IMR-90 (cell line): Measurements from ENCODE around the gene POLR2I. TPM values are rescaled to one million over a fixed set of nuclear protein-coding genes. Genes with fewer than 3 reads are reported as not detected.

ENCODE experiments used
- ATAC-seq: fragments of 200-7000 bp; cut with Tn5 transposase; 2 replicates; pipeline ENCODE4 v1.9.1; 2020; ENCODE audit warnings: low read depth, mild to moderate bottlenecking, moderate library complexity
- BruUV-seq: library from RNA; stranded (reverse); fragments of 400-500 nt; replicated peaks from 2 replicates; lab custom pipeline; 2021; lab: Mats Ljungman, UMichigan
- CTCF ChIA-PET: fragments of 300-600 bp; formaldehyde crosslinking; extraction: SDS; loops from one replicate; lab custom pipeline; 2021; ENCODE audit warnings: antibody characterized with exemption; lab: Yijun Ruan, JAX
- POLR2A ChIA-PET: fragments of 300-600 bp; sonication (Branson Sonifier 250); formaldehyde crosslinking; loops from one replicate; lab custom pipeline; 2022; ENCODE audit warnings: antibody characterized with exemption; ENCODE audit not compliant: unreplicated experiment; lab: Charles Lee
- DNase-seq: peaks from one replicate; pipeline ENCODE4 v3.0.0; 2013
- H2AFZ ChIP-seq: replicated peaks from 2 replicates; pipeline ENCODE3; 2013; ENCODE audit warnings: low read length, mild to moderate bottlenecking; ENCODE audit not compliant: poor library complexity
- H2AK5ac ChIP-seq: 2 replicates; pipeline ENCODE4 v1.6.1; 2013; ENCODE audit warnings: low read depth, low read length, inconsistent platforms
- H2AK9ac ChIP-seq: replicated peaks from 2 replicates; pipeline ENCODE3; 2013; ENCODE audit warnings: mild to moderate bottlenecking, low read depth, low read length, moderate library complexity; ENCODE audit not compliant: poor library complexity
- H2BK120ac ChIP-seq: 2 replicates; pipeline ENCODE4 v1.6.1; 2013; ENCODE audit warnings: low read depth, low read length, inconsistent platforms
- H2BK15ac ChIP-seq: 3 replicates; pipeline ENCODE4 v1.6.1; 2013; ENCODE audit warnings: low read depth, low read length, inconsistent platforms
- H2BK20ac ChIP-seq: 2 replicates; pipeline ENCODE4 v1.6.1; 2013; ENCODE audit warnings: low read depth, mild to moderate bottlenecking, inconsistent platforms, low read length, moderate library complexity
- H2BK5ac ChIP-seq: 2 replicates; pipeline ENCODE4 v1.6.1; 2013; ENCODE audit warnings: mild to moderate bottlenecking, low read depth, low read length, inconsistent platforms; ENCODE audit not compliant: poor library complexity, severe bottlenecking
- H3K14ac ChIP-seq: replicated peaks from 2 replicates; pipeline ENCODE4 v1.6.1; 2013; ENCODE audit warnings: low read depth, low read length, inconsistent platforms
- H3K18ac ChIP-seq: 2 replicates; pipeline ENCODE4 v1.6.1; 2013; ENCODE audit warnings: low read depth, low read length, control low read depth
- H3K23ac ChIP-seq: 2 replicates; pipeline ENCODE4 v1.6.1; 2013; ENCODE audit warnings: low read depth, low read length, inconsistent platforms
- H3K27ac ChIP-seq: 2 replicates; pipeline ENCODE4 v1.5.1; 2013; ENCODE audit warnings: mild to moderate bottlenecking, control low read depth, low read length; ENCODE audit not compliant: insufficient read depth
- H3K27me3 ChIP-seq: 2 replicates; pipeline ENCODE4 v1.6.1; 2013; ENCODE audit warnings: low read length; ENCODE audit not compliant: control insufficient read depth, insufficient read depth
- H3K36me3 ChIP-seq: 2 replicates; pipeline ENCODE4 v1.6.1; 2013; ENCODE audit warnings: low read length, mixed read lengths; ENCODE audit not compliant: control insufficient read depth, insufficient read depth
- H3K4ac ChIP-seq: 2 replicates; pipeline ENCODE4 v1.6.1; 2013; ENCODE audit warnings: low read depth, low read length, inconsistent platforms
- H3K4me1 ChIP-seq: 2 replicates; pipeline ENCODE4 v1.6.1; 2013; ENCODE audit warnings: low read length, mixed read lengths; ENCODE audit not compliant: control insufficient read depth, insufficient read depth
- H3K4me2 ChIP-seq: 2 replicates; pipeline ENCODE4 v1.6.1; 2013; ENCODE audit warnings: low read depth, mild to moderate bottlenecking, control low read depth, low read length, moderate library complexity
- H3K4me3 ChIP-seq: 2 replicates; pipeline ENCODE4 v1.5.1; 2013; ENCODE audit warnings: low read depth, mild to moderate bottlenecking, control low read depth, low read length, moderate library complexity; ENCODE audit not compliant: insufficient read depth
- H3K56ac ChIP-seq: 2 replicates; pipeline ENCODE4 v1.6.1; 2013; ENCODE audit warnings: low read length, inconsistent platforms; ENCODE audit not compliant: insufficient read depth; ENCODE audit errors: extremely low read depth
- H3K79me1 ChIP-seq, 2 experiments: 2 replicates each; pipeline ENCODE4 v1.6.1; 2013; ENCODE audit warnings: low read length in 2 of 2, inconsistent platforms in 1 of 2, low read depth in 1 of 2
- H3K9ac ChIP-seq: 2 replicates; pipeline ENCODE4 v1.6.1; 2013; ENCODE audit warnings: low read depth, low read length, control low read depth
- H3K9me1 ChIP-seq: 2 replicates; pipeline ENCODE4 v1.6.1; 2013; ENCODE audit warnings: low read length, inconsistent platforms; ENCODE audit not compliant: insufficient read depth
- H3K9me3 ChIP-seq: 2 replicates; pipeline ENCODE4 v1.6.1; 2013; ENCODE audit warnings: low read length; ENCODE audit not compliant: control insufficient read depth, insufficient read depth
- H4K20me1 ChIP-seq: 2 replicates; pipeline ENCODE4 v1.6.1; 2013; ENCODE audit warnings: low read length, inconsistent platforms; ENCODE audit not compliant: insufficient read depth
- H4K5ac ChIP-seq: 2 replicates; pipeline ENCODE4 v1.6.1; 2013; ENCODE audit warnings: mild to moderate bottlenecking, low read depth, low read length, control low read depth
- H4K8ac ChIP-seq, 2 experiments: 2 replicates each; pipeline ENCODE4 v1.6.1; 2013; ENCODE audit warnings: low read depth in 2 of 2, low read length in 2 of 2, control low read depth in 1 of 2, inconsistent platforms in 1 of 2
- H4K91ac ChIP-seq: 2 replicates; pipeline ENCODE4 v1.6.1; 2013; ENCODE audit warnings: low read depth, low read length, inconsistent platforms; ENCODE audit not compliant: insufficient read depth
- BHLHE40 ChIP-seq: fragments of 150-350 bp; IDR thresholded peaks from 2 replicates; pipeline ENCODE4 v1.6.1; 2016; ENCODE audit warnings: mild to moderate bottlenecking, low read depth, low read length
- CEBPB ChIP-seq: IDR thresholded peaks from 2 replicates; pipeline ENCODE4 v1.6.1; 2012; ENCODE audit warnings: low read depth, low read length, improper control_type of control experiment
- CTCF ChIP-seq: conservative IDR thresholded peaks from 2 replicates; pipeline ENCODE4 v1.5.1; 2012; ENCODE audit warnings: mild to moderate bottlenecking, low read depth, low read length, improper control_type of control experiment
- FOS ChIP-seq: fragments of 150-350 bp; IDR thresholded peaks from 2 replicates; pipeline ENCODE4 v1.6.1; 2016; ENCODE audit warnings: low read depth, low read length
- MAZ ChIP-seq: IDR thresholded peaks from 2 replicates; pipeline ENCODE4 v1.6.1; 2012; ENCODE audit warnings: low read depth, mild to moderate bottlenecking, low read length, improper control_type of control experiment, moderate library complexity, borderline replicate concordance
- NFE2L2 ChIP-seq: fragments of 150-350 bp; IDR thresholded peaks from 2 replicates; pipeline ENCODE4 v1.6.1; 2016; ENCODE audit warnings: low read depth, mild to moderate bottlenecking, low read length
- RFX5 ChIP-seq: IDR thresholded peaks from 2 replicates; pipeline ENCODE4 v1.8.0; 2012; ENCODE audit warnings: low read depth, mild to moderate bottlenecking, low read length, moderate library complexity
- WGBS, 2 experiments: methylation state at CpG; one replicate each; pipeline versions ENCODE4 v1.1.5 to v1.1.7; 2013; ENCODE audit warnings: missing lambda C conversion rate in 2 of 2; ENCODE audit not compliant: insufficient read length in 1 of 2; ENCODE audit errors: extremely low coverage in 2 of 2; 5-methylcytosine and 5-hydroxymethylcytosine counted together
- dilution Hi-C: fragments of 300-500 bp; cut with HindIII; formaldehyde crosslinking; loops from one replicate; pipeline ENCODE4 v1.14.3; 2018; ENCODE audit warnings: low sequenced_read_pairs; ENCODE audit not compliant: unreplicated experiment
- in situ Hi-C: fragments of 300-500 bp; cut with MboI; formaldehyde crosslinking; loops from 3 replicates; pipeline ENCODE4 v1.14.3; 2019; ENCODE audit warnings: low sequenced_read_pairs, inconsistent platforms, mixed read lengths
- intact Hi-C: fragments of 100-400 bp; cut with micrococcal nuclease; formaldehyde crosslinking; loops from 2 replicates; pipeline ENCODE4 v1.10.0; 2022
- polyA plus RNA-seq, 3 experiments: library from polyadenylated mRNA; depleted of rRNA; stranded (reverse); fragments of >200 nt; gene quantifications; 2 replicates each; pipeline ENCODE4 v1.2.3, GENCODE V29; 2012; ENCODE audit warnings: low replicate concordance in 1 of 3
- total RNA-seq: library from RNA; depleted of rRNA; stranded (reverse); fragments of >200 nt; gene quantifications from 2 replicates; pipeline ENCODE4 v1.2.3, GENCODE V29; 2012

POLR2I gene
- total and polyA plus RNA-seq, 2 of the 4 experiments (the other 2 are of a cell fraction) = 35.8 to 59.7 TPM

- Histone ChIP-seq H3K18ac (no peak overlapping the region), H3K79me1 (peaks cover 0 to 3% of the 10 kb centered on the region in 2 experiments; a peak in 1 of 4 replicates), H3K27me3 (no peaks in the 10 kb centered on the region), H4K8ac (no peak overlapping the region), H3K4me1 (no peaks in the 10 kb centered on the region), H3K4ac (no peak overlapping the region), H4K91ac (no peak overlapping the region), H3K9me3 (no peaks in the 10 kb centered on the region), H2BK5ac (no peak overlapping the region), H3K4me3 (no peak overlapping the region), H3K36me3 (peaks cover 11% of the 10 kb centered on the region), H2AK9ac (peak overlapping the region; percentile 26), H3K27ac (no peak overlapping the region), H2AFZ (no peak overlapping the region), H4K20me1 (no peaks in the 10 kb centered on the region), H3K14ac (no peak overlapping the region), H3K9me1 (no peaks in the 10 kb centered on the region), H3K9ac (no peak overlapping the region), H2BK120ac (no peak overlapping the region), H3K23ac (no peak overlapping the region), H3K56ac (no peak overlapping the region), H2BK15ac (no peak overlapping the region), H2AK5ac (no peak overlapping the region), H2BK20ac (no peak overlapping the region), H3K4me2 (no peak overlapping the region), H4K5ac (no peak overlapping the region)
- no TSS peak for BruUV-seq
- DNase-seq = no peak
- dilution Hi-C loops (no loop called here), in situ Hi-C loops (no loop called here), intact Hi-C loops (no loop called here)
- WGBS, 2 experiments = 100% methylated on average over 2 of the region's 6 CpGs; no CpG with 5 or more reads in 1 of the 2 experiments
- ChIA-PET POLR2A (interaction anchor here (0.5 kb wide), 1 partner anchor 53 kb away, joined by 9 read pairs; no protein-coding TSS in a partner anchor), CTCF (interaction anchor here (1.5 kb wide), 1 partner anchor 22 kb away, joined by 4 read pairs; no protein-coding TSS in a partner anchor)
- ATAC-seq = no peak
- TF ChIP-seq MAZ (no peak), FOS (no peak), NFE2L2 (no peak), CTCF (no peak), BHLHE40 (no peak), CEBPB (no peak), RFX5 (no peak)
Measured at GRCh38 chr19:36106441-36106840, 8.2 kb downstream of the POLR2I start.
